SW 1271 (cell line): ENCODE measurements around the gene CPT2.

ENCODE experiments used
- DNase-seq, 2 experiments: peaks; one replicate each; lab custom pipeline; 2025; lab: John Stamatoyannopoulos, UW

The CPT2 gene

GRCh38 chr1:53196485-53197290 is at the start of gene CPT2:
TSS of gene CPT2 (plus strand) at chr1:53196824. CDS start at chr1:53196944, 120 bp downstream.
- peak; percentile 49 to 81 for DNase-seq

DNA sequence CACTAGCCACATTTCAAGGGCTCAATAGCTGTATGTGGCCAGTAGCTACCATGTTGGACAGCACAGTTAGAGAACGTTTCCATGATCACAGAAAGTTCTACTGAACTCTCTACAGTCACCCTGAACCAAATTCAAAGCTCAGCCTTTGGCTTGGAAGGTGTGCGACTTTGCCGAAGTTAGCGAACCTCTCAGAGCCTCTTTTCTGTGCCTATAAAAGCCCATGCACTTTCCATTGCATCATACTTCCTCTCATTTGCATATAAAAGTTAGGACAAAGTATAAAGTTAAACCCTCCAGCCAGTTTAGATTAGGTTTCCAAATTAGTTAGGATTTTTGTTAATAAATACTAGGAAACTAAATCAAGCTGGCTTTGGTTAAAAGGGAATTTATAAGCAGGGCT is 49.5 kb upstream of the CPT2 start:
- DNase-seq: no peak

DNA sequence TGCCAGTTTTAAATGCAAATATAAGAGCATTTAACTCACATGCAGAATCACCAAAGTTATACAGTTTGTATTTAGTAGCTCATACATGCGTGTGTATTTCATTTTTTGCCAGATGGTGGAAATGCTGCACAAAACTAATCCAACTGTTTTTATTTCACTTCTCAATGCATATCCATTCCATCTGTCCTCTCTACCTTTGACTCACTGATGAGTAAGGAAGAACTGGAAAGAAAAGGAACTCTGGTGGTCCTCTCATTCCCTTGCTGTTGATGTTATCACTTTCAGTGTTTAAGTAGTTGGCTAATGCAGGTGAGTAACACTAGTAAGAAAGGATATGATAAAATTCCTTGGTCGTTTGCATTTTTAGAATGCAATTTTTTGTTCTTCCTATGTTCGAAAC is 48.5 kb upstream of the CPT2 start:
- DNase-seq: no peak

DNA sequence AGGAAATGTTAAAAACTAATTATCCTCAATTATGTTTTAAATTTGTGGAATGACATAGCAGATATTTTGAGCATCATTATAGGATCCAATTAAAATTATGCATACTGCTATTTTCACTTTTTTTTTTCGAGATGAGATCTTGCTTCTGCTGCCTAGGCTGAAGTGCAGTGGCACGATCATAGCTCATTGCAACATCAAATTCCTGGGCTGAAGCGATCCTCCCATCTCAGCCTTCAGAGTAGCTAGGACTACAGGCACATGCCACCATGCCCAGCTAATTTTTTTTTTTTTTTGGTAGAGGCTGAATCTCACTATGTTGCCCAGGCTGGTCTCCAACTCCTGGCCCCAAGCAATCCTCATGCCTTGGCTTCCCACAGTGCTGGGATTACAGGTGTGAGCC is 42.9 kb upstream of the CPT2 start:
- DNase-seq: no peak

DNA sequence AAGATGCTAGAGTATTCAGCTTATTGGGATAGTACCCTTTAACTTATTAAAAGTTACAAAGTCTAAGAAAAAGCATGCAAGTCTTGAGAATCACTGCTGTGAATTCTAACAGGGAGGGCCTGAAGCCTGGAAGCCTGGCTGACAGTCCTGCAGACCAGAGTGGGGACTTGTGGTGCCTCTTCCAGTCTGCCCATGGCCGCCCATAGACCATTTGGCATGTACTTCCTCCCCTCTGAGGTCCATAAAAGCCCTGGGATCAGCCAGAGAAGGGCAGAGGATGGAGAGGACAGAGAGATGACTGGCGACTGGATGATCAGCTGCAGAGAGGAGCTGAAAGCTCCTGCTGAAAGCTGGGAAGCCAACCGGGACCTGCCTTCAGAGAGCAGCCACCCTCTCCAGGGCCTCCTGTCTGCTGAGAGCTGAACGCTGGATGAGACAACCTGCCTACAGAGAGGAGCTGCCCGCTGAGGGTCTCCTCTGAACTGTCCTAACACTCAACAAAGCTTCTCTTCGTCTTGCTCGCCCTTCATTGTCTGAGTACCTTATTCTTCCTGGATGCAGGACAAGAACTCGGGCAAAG is 41.7 kb upstream of the CPT2 start:
- DNase-seq: no peak

DNA sequence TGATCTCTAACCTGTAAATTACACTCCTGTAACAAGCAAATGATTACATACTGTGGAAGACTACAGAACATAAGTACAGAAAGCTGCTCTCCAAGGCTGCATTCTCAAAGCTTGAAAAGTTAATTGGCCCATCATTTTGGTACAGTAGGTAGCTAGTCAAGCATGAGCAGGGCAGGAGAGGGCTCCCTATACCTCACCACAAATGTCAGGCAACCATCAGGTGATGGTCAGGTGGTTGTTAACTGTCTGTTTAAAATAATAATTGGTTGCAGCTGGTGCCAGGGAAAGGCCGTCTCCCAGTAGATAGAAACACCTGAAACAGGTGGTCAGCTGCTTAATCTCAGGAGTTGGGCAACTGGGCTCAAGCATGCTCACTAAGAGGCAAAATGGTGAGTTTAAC is 41.1 kb upstream of the CPT2 start:
- DNase-seq: no peak

- DNase-seq: no peak
Measured at GRCh38 chr1:53155945-53156344, 40.7 kb upstream of the CPT2 start.

GRCh38 chr1:53156783-53157182 is 39.8 kb upstream of the CPT2 start:
- DNase-seq: no peak

DNA sequence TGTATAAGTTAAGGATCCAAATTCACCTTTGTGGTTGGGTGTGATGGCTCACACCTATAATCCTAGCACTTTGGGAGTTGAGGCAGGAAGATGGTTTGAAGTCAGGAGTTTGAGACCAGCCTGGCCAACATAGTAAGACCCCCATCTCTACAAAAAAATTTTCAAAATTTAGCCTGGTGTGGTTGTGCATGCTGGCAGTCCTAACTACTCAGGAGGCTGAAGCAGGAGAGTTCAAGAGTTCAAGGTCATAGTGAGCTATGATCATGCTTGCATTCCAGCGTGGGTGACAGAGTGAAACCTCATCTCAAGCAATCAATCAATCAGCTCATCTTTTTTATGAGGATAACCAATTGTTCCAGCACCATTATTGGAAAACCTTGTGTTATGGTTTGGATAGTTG is 37.7 kb upstream of the CPT2 start:
- no peak for DNase-seq

DNA sequence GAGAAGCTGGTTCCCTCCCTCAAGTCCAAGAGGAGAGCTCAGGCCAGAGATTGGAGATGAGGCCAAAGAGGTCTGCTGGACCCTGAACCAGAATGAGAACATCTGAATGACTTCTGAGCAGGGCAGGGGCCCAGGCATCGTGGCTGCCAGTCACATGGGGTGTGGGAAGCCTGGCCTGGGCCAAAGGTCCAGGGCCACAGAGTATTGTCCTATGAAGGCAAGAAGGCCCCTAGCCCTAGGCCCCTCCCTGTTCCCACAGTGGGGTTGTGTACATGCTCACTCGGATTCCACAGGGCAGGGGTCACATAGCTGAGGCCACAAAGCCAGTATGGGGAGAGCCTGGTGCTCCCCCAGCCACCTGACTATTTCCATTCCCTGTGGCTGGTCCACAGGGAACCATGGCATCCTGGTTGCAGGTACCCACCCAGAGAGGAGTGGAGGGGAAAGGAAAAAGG is 35.7 kb upstream of the CPT2 start:
- DNase-seq: no peak

DNA sequence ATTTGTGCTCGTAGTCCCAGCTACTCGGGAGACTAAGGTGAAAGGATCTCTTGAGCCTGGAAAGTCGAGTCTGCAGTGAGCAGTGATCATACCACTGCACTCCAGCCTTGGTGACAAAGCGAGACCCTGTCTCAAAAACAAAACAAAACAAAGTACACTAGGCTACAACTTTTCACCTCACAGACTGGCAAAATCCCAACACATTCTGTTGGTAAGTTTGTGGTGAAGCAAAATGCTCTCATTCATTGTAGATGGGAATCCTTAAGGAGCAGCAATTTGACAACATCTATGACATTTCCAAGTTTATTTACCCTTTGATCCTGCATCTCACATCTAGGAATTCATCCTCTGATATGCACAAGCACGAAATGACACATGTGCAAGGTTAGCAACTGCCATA is 34.0 kb upstream of the CPT2 start:
- no peak for DNase-seq

DNA sequence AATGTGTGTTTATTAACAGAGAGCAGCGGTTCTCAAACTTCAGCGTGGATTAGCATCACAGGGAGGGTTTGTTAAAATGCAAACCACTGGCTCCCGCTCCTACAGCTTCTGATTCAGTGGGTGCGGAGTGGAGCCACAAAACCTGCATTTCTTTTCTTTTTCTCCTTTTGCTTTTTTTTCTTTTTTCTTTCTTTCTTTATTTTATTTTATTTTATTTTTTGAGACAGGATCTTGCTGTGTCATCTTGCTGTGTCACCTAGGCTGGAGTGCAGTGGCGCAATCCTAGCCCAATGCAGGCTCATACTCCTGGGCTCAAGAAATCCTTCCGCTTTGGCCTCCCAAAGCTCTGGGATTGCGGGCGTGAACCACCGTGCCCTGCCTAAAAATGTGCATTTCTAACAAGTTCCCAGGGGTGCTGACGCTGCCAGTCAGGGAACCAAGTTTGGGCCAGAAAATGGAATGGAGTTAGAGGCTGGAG is 33.3 kb upstream of the CPT2 start:
- no peak for DNase-seq

DNA sequence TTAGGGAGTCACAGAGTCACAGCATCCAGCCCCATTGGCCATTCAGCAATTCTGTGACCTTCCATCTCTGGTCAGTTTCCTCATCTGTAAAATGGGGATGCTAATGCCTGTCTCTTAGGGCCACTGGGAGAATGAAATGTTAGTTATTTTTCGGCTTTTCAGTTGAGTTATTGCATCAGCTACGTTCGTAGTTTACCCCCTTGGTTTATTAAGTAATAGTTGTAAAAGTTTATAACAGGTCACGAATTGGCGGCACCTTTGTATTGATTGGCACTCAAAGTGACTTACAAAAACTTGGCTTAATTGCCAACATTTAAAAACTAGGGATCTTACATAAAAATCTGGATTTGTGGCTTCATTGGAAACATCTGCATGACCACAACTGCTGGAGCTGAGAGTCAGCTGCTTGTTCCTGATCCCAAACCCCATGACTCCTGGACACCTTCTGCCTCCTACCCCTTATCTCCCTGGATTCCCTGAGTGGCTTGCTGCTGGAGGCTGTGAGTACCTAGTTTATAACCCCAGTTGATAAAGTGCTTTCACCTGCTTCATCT is 31.1 kb upstream of the CPT2 start:
- no peak for DNase-seq

GRCh38 chr1:53166366-53166765 is 30.3 kb upstream of the CPT2 start:
- DNase-seq: no peak

- no peak for DNase-seq
Measured at GRCh38 chr1:53166912-53167311, 29.7 kb upstream of the CPT2 start.

GRCh38 chr1:53172426-53173128 is 24.0 kb upstream of the CPT2 start:
- DNase-seq: peak in 1 of 2 experiments; percentile 5

GRCh38 chr1:53174971-53175913 is 21.4 kb upstream of the CPT2 start:
- DNase-seq: no peak

- DNase-seq: no peak
Measured at GRCh38 chr1:53176452-53177208, 20.0 kb upstream of the CPT2 start.

DNA sequence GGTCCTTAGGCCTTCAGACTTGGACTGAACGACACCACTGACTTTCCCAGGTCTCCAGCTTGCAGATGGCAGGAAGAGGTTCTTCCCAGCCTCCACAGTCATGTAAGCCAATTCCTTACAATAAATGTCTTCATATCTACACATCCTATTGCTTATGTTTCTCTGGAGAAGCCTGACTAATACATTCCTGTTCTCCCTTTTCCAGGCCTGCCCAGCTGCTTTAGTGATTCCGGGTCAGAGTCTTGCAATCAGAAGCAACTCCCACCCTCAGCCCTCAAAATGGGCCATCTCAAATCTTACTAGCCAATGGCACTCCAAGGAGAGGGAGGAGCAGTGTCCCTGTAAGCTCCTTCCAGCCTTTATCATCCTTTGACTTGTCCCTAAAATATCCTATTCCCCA is 16.4 kb upstream of the CPT2 start:
- DNase-seq: no peak

- DNase-seq: no peak
Measured at GRCh38 chr1:53180951-53181350, 15.7 kb upstream of the CPT2 start.

- DNase-seq: peak; percentile 4 to 49
Measured at GRCh38 chr1:53182111-53182593, 14.5 kb upstream of the CPT2 start.
